HG02885 (cell line): ENCODE measurements around the gene CTNNA3.
"Not testable (repeated sequence)": the region's sequence is repeated elsewhere in the genome, so short reads cannot be mapped to it uniquely, and the experiment has no call there.

Experiments
- ATAC-seq: cut with Tn5 transposase; IDR thresholded peaks from one replicate; pipeline ENCODE4 v1.9.1; 2021; ENCODE audit warnings: mild to moderate bottlenecking; ENCODE audit not compliant: unreplicated experiment, poor library complexity

Gene CTNNA3

GRCh38 chr10:67386841-67387533, 309.0 kb downstream of the CTNNA3 start:
- ATAC-seq: not testable (repeated sequence)

GRCh38 chr10:67386260-67386659, 309.7 kb downstream of the CTNNA3 start:
- no peak for ATAC-seq

GRCh38 chr10:67385566-67385965, 310.4 kb downstream of the CTNNA3 start:
- no peak for ATAC-seq

DNA sequence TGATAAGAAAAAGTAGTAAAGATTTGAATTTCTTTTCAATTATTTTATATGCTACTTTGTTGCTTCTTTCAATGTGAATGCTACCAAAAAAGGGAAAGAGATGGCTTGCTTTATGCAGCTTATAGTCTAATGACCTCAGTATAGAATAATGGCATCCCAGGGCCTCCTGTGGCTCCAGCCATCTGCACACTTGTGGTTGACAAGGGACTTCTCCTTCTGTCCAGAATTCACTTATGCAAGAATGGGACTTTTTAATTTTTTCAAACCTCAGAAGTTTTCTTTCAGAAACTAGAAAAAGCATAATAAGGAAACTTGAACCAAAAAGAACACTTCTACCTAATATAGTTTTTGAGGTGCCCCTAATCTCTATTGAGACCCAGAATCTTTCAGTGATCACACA, 310.9 kb downstream of the CTNNA3 start:
- no peak for ATAC-seq

DNA sequence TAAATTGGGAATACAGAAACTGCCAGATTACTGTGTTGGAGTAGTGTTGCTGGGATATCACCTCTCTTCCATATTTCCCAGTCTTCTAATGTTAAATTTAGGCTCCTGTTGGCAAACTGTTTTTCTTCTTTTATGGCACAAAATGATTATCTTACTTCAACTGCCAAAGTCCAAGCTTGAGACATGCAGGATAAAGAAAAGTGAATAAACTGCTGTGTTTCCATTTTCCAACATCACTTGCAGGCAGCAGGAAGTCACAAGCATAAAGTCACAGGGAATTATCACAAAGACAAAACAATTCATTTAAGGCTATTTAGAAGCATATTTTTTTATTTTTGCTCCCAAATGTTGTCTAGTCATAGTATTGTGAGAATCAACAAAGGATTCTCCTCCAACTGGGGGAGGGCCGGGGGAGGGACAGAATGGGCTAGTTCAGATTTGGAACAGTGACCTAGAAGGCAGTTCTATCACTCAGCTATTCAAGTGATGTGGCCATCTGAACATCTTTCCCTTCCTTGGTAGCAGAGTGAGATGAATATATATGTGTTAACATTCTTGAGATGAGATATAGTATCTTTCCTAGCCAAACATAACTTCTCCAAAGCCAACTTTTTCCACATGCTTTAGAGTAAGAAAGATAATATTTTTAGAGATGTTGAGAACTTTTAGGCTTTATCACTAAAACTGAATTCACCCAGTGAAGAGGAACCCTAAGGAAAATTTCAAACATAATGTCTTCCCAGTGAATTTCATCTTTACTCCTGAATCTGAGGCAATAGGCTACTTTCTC, 364.7 kb downstream of the CTNNA3 start:
- no peak for ATAC-seq

GRCh38 chr10:67327626-67328535, 368.1 kb downstream of the CTNNA3 start:
- no peak for ATAC-seq

DNA sequence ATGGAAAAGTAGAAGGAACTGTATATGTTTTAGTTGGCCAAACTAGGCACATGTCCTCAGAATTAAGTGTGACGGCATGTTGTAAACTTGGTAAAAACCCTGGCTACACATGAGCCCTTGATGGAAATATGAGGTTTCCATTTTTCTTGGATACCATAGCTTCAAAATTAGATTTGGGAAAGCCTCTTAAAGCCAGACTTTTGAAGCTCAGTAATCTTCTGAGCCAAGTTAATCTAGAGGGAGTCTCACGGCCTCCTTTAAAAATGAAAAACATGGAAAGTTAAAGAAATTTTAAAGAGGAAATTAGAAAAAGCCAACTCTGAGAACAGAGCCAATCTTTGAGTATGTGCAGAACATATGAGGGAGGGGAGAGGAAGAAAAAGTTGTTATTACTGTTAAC, 376.0 kb downstream of the CTNNA3 start:
- no peak for ATAC-seq

DNA sequence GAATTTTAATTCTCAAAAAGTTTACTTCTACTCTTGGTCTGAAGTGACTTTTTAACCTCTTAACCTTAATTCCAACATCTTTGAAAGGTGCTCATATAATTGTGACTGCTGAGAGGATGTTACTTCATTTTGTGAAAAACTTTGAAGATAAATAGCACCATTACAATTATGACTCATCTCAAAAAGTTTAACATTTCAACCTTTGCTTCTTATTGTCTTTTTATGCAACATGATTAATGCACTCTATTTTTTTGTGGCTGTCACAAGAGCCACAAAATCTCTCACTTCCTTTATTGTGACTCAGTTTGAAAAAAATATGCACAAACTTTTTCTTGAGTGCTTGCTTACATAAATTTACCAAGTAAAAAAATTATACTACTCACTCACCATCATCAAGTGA, 387.1 kb downstream of the CTNNA3 start:
- ATAC-seq: no peak

DNA sequence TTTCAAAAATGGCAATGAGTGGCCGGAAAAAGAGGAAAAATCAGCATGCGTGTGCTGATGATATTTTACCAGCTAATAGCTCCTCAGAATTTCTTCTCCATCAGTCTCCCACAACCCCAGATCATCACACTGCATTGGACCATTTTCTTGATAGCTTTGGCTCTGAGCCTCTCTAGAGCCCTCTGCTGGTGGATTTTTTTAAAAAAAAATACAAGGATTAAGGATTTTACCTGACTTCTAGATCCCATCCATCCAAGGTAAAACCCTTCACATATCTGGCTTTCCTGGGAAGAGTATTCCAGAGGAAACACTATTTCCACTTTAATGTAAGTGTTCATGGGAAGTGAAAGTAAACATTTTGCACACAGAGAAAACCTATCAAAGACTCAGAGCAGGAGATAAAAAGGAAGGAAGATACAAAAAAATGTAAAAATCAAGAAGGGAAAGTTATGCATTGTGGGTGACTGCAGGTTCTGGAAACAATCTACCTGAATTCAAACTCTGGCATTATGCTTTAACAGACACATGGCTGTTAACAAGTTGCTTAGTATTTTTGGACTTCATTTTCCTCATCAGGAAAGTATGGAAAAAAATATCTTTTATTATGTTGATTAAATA, 389.3 kb downstream of the CTNNA3 start:
- no peak for ATAC-seq

- no peak for ATAC-seq
Observed at GRCh38 chr10:67302701-67303100, 393.3 kb downstream of the CTNNA3 start.

- no peak for ATAC-seq
Observed at GRCh38 chr10:67299761-67300160, 396.2 kb downstream of the CTNNA3 start.

DNA sequence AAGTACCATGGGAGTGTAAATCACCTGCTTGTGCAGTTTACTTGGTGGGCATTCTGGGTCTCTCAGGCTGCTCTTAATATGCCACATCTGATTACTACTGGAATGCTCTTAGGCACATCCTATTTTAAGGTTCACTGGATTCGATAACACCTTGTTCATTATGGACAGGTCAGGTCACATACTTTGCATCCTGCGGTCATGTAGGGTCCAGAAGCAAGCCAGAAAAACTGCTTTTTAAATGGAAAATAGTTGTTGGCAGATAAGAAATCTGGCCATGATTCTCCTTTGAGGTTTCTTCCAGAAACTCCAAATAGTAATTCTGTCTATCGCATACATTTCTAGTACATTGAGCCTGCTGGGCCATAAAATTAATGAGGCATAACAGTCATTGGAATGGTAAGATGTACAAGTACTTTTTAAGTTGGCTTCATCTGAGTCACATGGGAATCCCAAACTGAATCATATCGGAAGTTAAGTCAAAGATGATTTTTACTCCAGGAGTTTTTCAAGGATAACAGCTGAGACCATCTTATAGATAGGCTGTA, 398.3 kb downstream of the CTNNA3 start:
- no peak for ATAC-seq

DNA sequence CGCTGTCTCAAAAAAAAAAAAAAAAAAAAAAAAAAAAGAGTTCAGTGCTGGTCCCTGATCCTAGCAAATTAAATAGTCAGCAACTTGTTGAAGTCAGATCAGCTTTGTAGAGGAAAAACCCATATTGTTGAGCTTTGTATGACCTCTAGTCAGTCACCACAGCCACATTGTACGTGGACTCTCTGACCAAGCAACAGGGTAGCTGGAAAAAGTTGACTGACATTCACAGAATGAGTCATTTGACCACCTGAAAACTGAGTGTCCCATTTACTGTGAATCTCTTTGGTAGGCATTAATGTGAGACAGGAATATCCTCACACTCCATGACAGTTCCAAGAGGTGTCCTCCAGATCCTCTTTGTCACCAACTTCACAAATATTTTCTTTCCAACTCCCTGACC, 399.1 kb downstream of the CTNNA3 start:
- no peak for ATAC-seq

DNA sequence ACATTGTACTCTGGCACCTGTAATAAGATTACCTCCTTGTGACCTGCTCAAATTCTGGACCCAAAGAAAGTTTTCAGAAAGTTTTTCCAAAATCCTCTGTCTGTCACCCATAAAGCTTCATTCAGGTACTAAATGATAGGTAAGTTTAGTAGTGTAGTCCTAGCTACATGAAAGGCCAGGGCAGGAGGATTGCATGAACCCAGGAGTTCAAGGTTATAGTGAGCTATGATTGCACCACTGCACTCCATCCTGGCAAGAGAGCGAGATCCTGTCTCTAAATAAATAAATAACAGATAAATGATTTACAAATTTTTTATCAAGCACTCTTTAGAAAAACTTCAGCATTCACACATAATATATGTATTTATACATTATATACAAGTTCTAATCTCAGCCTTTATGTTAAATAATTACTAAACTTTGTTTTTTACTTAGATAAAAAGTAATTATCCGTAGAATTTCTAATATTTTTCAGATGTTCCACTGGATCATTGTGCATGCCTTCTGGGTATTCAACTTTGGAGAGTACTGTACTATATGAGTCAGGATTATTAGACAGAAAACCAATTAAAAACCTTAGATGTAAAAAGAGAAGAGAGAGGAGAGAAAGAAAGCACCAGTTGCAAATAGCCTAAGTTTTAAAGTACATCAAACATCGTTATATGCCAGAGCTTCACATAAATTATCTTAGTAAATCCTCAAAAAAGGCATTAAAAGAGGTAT, 407.1 kb downstream of the CTNNA3 start:
- ATAC-seq: no peak

DNA sequence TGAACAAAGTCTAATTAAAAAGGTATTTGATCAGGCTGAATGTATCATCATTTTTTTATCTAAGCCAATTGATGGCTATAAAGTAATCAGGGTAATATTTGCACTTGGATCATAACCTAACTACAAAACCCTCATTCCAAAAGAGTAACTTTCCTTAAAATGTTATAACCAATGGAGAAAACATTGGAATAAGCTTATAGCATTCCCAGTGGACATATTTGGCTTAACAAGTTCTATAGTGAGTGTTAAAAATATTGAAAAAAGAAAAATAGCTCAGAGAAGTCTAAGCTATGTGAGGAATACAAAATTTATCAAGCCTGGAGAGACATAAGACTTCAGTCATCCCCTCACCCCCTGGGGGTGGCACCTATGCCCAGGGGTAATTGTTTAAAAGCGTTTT, 411.4 kb downstream of the CTNNA3 start:
- ATAC-seq: no peak

GRCh38 chr10:67282871-67283270, 413.1 kb downstream of the CTNNA3 start:
- ATAC-seq: no peak

DNA sequence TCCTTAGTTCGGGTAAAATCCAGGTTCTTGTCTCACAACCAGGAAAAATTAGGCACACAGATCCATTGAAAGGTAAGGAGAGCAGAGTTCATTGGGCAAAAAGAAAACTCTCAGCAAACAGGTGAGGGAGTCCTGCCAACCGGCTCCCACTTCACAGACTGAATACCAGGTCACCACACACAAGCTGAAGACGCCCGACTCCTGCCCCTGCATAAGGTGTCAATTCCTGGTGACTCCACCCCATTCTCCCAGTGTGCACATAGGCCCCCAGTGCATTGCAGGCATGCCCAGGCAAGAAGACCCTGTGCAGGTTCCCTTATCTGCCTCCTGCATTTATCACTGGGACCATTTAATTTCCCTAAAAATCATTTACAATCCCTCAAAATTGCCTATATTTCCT, 415.6 kb downstream of the CTNNA3 start:
- no peak for ATAC-seq

- no peak for ATAC-seq
Observed at GRCh38 chr10:67277402-67277801, 418.6 kb downstream of the CTNNA3 start.

DNA sequence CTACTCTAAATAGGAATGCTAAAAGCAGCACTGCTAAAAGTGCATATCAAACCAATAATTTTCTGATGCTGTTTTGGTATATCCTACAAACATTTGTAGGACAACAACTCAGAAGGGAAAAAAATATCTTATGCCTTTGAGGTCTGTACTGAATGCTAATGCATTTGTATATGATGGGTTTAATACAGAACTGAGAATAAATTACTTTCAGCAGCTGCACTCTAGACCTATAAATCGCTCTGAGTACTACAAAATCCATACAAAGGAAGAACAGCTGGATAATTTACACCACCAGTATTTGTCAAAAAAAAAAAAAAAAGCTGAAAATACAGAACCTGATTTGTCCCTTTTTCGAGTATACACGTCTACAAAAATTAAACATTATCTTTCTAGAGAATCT, 426.2 kb downstream of the CTNNA3 start:
- ATAC-seq: no peak

- no peak for ATAC-seq
Observed at GRCh38 chr10:67268146-67268545, 427.8 kb downstream of the CTNNA3 start.
